ENCODE data around the gene TEX13B.

TEX13B gene

GRCh38 chrX:108001218-108001814 lies 19.1 kb upstream of the TEX13B start:
- H3K9ac ChIP-seq (ENCODE audit: low read length), result no peak overlapping the region
- H3K4me2 ChIP-seq (ENCODE audit: low read depth, low read length, poor library complexity, severe bottlenecking), result no peak overlapping the region
- TF ChIP-seq EZH2phosphoT487 (conservative IDR thresholded peaks at IDR 0.05; ENCODE audit: low read length), result no peak
- TF ChIP-seq, protein P1, sequence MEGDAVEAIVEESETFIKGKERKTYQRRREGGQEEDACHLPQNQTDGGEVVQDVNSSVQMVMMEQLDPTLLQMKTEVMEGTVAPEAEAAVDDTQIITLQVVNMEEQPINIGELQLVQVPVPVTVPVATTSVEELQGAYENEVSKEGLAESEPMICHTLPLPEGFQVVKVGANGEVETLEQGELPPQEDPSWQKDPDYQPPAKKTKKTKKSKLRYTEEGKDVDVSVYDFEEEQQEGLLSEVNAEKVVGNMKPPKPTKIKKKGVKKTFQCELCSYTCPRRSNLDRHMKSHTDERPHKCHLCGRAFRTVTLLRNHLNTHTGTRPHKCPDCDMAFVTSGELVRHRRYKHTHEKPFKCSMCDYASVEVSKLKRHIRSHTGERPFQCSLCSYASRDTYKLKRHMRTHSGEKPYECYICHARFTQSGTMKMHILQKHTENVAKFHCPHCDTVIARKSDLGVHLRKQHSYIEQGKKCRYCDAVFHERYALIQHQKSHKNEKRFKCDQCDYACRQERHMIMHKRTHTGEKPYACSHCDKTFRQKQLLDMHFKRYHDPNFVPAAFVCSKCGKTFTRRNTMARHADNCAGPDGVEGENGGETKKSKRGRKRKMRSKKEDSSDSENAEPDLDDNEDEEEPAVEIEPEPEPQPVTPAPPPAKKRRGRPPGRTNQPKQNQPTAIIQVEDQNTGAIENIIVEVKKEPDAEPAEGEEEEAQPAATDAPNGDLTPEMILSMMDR (IDR thresholded peaks at IDR 0.05; ENCODE audit: insufficient read depth, low read length, poor library complexity, severe bottlenecking), result peak; percentile 38
- H2AFZ ChIP-seq (ENCODE audit: low read depth, low read length, severe bottlenecking), result no peak overlapping the region
- H3F3A ChIP-seq (ENCODE audit: insufficient read depth), result no peaks in the 10 kb centered on the region
- no peaks in the 10 kb centered on the region for H3K9me2 ChIP-seq (replicated peaks; ENCODE audit: insufficient read depth, low read length)
- no peaks in the 10 kb centered on the region for H3K36me3 ChIP-seq (ENCODE audit: low read length)
- no peak overlapping the region for H3K27ac ChIP-seq (ENCODE audit: low read depth, low read length)
- H3K4me3 ChIP-seq (ENCODE audit: insufficient read depth, low read length, poor library complexity, severe bottlenecking), result no peak overlapping the region
- H3K9me3 ChIP-seq (ENCODE audit: insufficient read depth, low read length), result no peaks in the 10 kb centered on the region
- H4K20me1 ChIP-seq (ENCODE audit: low read depth, low read length), result no peaks in the 10 kb centered on the region
- no peaks in the 10 kb centered on the region for H3K27me3 ChIP-seq (ENCODE audit: low read length)
- H3K79me2 ChIP-seq (ENCODE audit: insufficient read depth, low read length), result no peaks in the 10 kb centered on the region

GRCh38 chrX:108000751-108001150 lies 18.6 kb upstream of the TEX13B start:
- Histone ChIP-seq H2AFZ (ENCODE audit: low read depth, low read length, severe bottlenecking) (no peak overlapping the region), H3K36me3 (ENCODE audit: low read length) (no peaks in the 10 kb centered on the region), H3K27ac (ENCODE audit: low read depth, low read length) (no peak overlapping the region), H3F3A (ENCODE audit: insufficient read depth) (no peaks in the 10 kb centered on the region), H3K9me3 (ENCODE audit: insufficient read depth, low read length) (no peaks in the 10 kb centered on the region), H3K9me2 (replicated peaks; ENCODE audit: insufficient read depth, low read length) (no peaks in the 10 kb centered on the region), H3K27me3 (ENCODE audit: low read length) (no peaks in the 10 kb centered on the region), H3K9ac (ENCODE audit: low read length) (no peak overlapping the region), H3K4me2 (ENCODE audit: low read depth, low read length, poor library complexity, severe bottlenecking) (no peak overlapping the region), H3K79me2 (ENCODE audit: insufficient read depth, low read length) (no peaks in the 10 kb centered on the region), H3K4me3 (ENCODE audit: insufficient read depth, low read length, poor library complexity, severe bottlenecking) (no peak overlapping the region), H4K20me1 (ENCODE audit: low read depth, low read length) (no peaks in the 10 kb centered on the region)
- TF ChIP-seq, protein P1 (IDR thresholded peaks at IDR 0.05; ENCODE audit: insufficient read depth, low read length, poor library complexity, severe bottlenecking), result no peak
- no peak for TF ChIP-seq EZH2phosphoT487 (conservative IDR thresholded peaks at IDR 0.05; ENCODE audit: low read length)

DNA sequence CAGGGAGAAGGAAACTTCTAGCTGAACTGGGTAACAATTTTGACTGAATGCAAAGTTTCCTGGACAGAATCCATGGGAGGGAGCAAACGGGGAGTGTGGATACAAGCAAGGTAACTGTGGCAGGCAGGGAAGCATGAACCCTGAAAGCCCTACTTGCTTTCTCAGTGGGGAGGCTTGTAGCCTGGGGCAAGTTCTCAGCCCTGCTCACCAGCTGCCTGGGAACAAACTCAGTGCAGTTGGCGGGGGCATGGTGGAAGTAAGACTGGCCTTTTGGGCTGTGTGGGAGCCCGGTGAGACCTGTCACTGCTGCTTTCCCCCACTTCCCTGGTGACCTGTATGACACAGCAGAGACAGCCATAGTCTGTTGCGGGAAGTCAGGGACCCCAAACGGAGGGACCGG lies 14.0 kb upstream of the TEX13B start:
- H3K9me3 ChIP-seq (ENCODE audit: insufficient read depth, low read length), result no peaks in the 10 kb centered on the region
- H3K9ac ChIP-seq (ENCODE audit: low read length), result no peak overlapping the region
- no peak overlapping the region for H3K27ac ChIP-seq (ENCODE audit: low read depth, low read length)
- no peaks in the 10 kb centered on the region for H3K27me3 ChIP-seq (ENCODE audit: low read length)
- H3K4me3 ChIP-seq (ENCODE audit: insufficient read depth, low read length, poor library complexity, severe bottlenecking), result no peak overlapping the region
- no peaks in the 10 kb centered on the region for H3K79me2 ChIP-seq (ENCODE audit: insufficient read depth, low read length)
- H3F3A ChIP-seq (ENCODE audit: insufficient read depth), result no peaks in the 10 kb centered on the region
- TF ChIP-seq, protein P1 (IDR thresholded peaks at IDR 0.05; ENCODE audit: insufficient read depth, low read length, poor library complexity, severe bottlenecking), result no peak
- TF ChIP-seq EZH2phosphoT487 (conservative IDR thresholded peaks at IDR 0.05; ENCODE audit: low read length), result no peak
- H2AFZ ChIP-seq (ENCODE audit: low read depth, low read length, severe bottlenecking), result no peak overlapping the region
- no peaks in the 10 kb centered on the region for H3K36me3 ChIP-seq (ENCODE audit: low read length)
- H4K20me1 ChIP-seq (ENCODE audit: low read depth, low read length), result no peaks in the 10 kb centered on the region
- no peak overlapping the region for H3K4me2 ChIP-seq (ENCODE audit: low read depth, low read length, poor library complexity, severe bottlenecking)
- no peaks in the 10 kb centered on the region for H3K9me2 ChIP-seq (replicated peaks; ENCODE audit: insufficient read depth, low read length)
